DOHH2 (cell line): ENCODE measurements around the gene CTCF.

Experiments
- CTCF ChIP-seq: fragments of 200-600 bp; sonication (generic); IDR thresholded peaks from one replicate; pipeline ENCODE4 v1.5.1; 2014; ENCODE audit warnings: antibody characterized with exemption, mild to moderate bottlenecking, low read depth, low read length; ENCODE audit not compliant: poor library complexity, severe bottlenecking
- EZH2phosphoT487 ChIP-seq: fragments of 200-600 bp; sonication (generic); IDR thresholded peaks from 2 replicates; pipeline ENCODE4 v1.6.1; 2017; ENCODE audit warnings: borderline replicate concordance, mild to moderate bottlenecking, antibody characterized with exemption, low read length, moderate library complexity, mixed read lengths

DNA sequence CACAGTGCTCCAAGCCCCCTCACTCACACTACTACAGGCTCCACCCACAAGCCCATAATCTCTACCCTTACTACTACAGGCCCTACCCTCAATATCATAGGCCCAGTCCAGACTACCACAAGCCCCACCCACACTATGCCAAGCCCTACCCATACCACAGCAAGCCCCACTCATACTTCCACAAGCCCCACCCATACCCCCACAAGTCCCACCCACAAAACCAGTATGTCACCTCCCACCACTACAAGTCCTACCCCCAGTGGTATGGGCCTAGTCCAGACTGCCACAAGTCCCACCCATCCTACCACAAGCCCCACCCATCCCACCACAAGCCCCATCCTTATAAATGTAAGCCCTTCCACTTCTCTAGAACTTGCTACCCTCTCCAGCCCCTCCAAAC is 19.9 kb upstream of the CTCF start:
- TF ChIP-seq CTCF (no peak), EZH2phosphoT487 (no peak)
